Esophagus muscularis mucosa (tissue), 4 donors: Measurements from ENCODE around the gene GNPTAB.

ENCODE experiments used
- EP300 ChIP-seq: sonication (generic); formaldehyde crosslinking; IDR thresholded peaks from one replicate; pipeline ENCODE4 v1.6.1; 2017; ENCODE audit warnings: antibody characterized with exemption
- POLR2A ChIP-seq: fragments of 450-650 bp; IDR thresholded peaks from one replicate; pipeline ENCODE4 v1.6.1; 2017; ENCODE audit warnings: antibody characterized with exemption, moderate library complexity, mild to moderate bottlenecking, low read depth
- POLR2AphosphoS5 ChIP-seq, 2 donors: sonication (generic); formaldehyde crosslinking; IDR thresholded peaks; one replicate each; pipeline ENCODE4 v1.6.1; 2017; ENCODE audit warnings: antibody characterized with exemption in 2 of 2
- TF ChIP-seq, protein P1 (sequence below), 3 experiments: fragments of 200-600 bp in 2 of 3; fragments of 450-650 bp in 1 of 3; sonication (generic) in 2 of 3; IDR thresholded peaks; one replicate each; pipeline ENCODE4 v1.5.1; 2017 to 2019; ENCODE audit warnings: antibody characterized with exemption in 3 of 3, mild to moderate bottlenecking in 2 of 3, moderate library complexity in 1 of 3

DNA sequence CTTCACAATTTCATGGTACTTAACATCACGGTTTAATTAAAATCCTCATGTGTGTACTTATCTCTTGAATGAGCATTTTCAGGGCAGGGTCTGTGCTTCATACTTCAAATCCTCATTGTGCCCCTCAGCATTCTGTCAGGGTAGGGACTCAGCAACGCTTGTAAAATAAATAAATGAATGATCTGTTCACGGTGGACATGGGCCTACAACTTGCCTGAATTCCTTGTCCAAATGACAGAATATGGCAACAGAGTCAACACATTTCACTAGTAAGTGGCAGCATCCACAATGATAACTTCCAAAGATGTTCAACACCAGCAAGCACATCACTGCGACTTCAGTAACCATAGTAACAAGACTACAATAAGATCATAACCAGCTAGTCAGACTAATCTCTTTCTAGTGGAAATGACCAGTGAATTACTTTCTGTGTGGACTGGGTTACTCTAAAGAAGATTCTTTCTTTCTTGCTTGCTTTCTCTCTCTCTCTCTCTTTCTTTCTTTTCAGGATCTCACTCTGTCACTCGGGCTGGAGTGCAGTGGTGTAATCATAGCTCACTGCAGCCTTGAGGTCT lies 14.5 kb upstream of the GNPTAB start:
- TF ChIP-seq, protein P1, sequence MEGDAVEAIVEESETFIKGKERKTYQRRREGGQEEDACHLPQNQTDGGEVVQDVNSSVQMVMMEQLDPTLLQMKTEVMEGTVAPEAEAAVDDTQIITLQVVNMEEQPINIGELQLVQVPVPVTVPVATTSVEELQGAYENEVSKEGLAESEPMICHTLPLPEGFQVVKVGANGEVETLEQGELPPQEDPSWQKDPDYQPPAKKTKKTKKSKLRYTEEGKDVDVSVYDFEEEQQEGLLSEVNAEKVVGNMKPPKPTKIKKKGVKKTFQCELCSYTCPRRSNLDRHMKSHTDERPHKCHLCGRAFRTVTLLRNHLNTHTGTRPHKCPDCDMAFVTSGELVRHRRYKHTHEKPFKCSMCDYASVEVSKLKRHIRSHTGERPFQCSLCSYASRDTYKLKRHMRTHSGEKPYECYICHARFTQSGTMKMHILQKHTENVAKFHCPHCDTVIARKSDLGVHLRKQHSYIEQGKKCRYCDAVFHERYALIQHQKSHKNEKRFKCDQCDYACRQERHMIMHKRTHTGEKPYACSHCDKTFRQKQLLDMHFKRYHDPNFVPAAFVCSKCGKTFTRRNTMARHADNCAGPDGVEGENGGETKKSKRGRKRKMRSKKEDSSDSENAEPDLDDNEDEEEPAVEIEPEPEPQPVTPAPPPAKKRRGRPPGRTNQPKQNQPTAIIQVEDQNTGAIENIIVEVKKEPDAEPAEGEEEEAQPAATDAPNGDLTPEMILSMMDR (IDR thresholded peaks at IDR 0.05), result no peak
- TF ChIP-seq EP300 (no peak), POLR2AphosphoS5 (IDR thresholded peaks at IDR 0.05) (no peak), POLR2A (no peak)
